SK-N-MC (cell line): Measurements from ENCODE around the gene TRIM25.

ENCODE experiments used
- EZH2 ChIP-seq: fragments of 200-600 bp; sonication (generic); IDR thresholded peaks from one replicate; pipeline ENCODE4 v1.6.1; 2017; ENCODE audit warnings: antibody characterized with exemption
- FOXP2 ChIP-seq: optimal IDR thresholded peaks from 2 replicates; pipeline ENCODE3; 2011; ENCODE audit warnings: mild to moderate bottlenecking, moderate library complexity; ENCODE audit not compliant: insufficient read depth; ENCODE audit errors: extremely low read length, control extremely low read depth
- POLR2AphosphoS5 ChIP-seq: IDR thresholded peaks from 2 replicates; pipeline ENCODE4 v1.6.1; 2012; ENCODE audit warnings: mild to moderate bottlenecking, low read depth, low read length, borderline replicate concordance

DNA sequence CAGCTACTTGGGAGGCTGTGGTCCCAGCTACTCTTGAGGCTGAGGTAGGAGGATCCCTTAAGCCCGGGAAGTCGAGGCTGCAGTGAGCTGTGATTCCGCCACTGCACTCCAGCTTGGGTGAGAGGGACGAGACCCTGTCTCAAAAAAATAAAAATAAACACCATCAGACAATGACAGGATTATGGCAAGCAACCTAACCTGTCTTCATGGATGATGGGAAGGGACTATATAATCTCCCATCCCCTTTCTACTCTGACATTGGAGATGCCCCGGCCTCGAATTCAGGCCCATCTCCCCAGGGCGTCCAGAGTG, 893 bp downstream of the TRIM25 start:
- TF ChIP-seq POLR2AphosphoS5 (no peak), EZH2 (no peak), FOXP2 (no peak)
